GM12878 (cell line): ENCODE results near the gene COPZ2. TPM values are rescaled to one million over a fixed set of nuclear protein-coding genes. Genes with fewer than 3 reads are reported as not detected.

Experiments
- ATAC-seq: fragments of 200-7000 bp; cut with Tn5 transposase; 3 replicates; pipeline ENCODE4 v1.9.1; 2020; ENCODE audit warnings: mild to moderate bottlenecking, moderate library complexity
- BruUV-seq: library from RNA; stranded (reverse); fragments of 400-500 nt; replicated peaks from 2 replicates; lab custom pipeline; 2021; lab: Mats Ljungman, UMichigan
- CTCF ChIA-PET: fragments of 300-600 bp; sonication (Branson Sonifier 250); formaldehyde crosslinking; extraction: SDS; loops from one replicate; lab custom pipeline; 2021; ENCODE audit warnings: inconsistent platforms; lab: Yijun Ruan, JAX
- POLR2A ChIA-PET: fragments of 350-600 bp; formaldehyde crosslinking; extraction: SDS; loops from one replicate; lab custom pipeline; 2021; ENCODE audit warnings: inconsistent platforms; lab: Charles Lee
- RAD21 ChIA-PET: fragments of 300-600 bp; sonication (Branson Sonifier 250); formaldehyde crosslinking; loops from one replicate; lab custom pipeline; 2023; ENCODE audit warnings: antibody characterized with exemption; ENCODE audit not compliant: unreplicated experiment; lab: Charles Lee
- SMC1A ChIA-PET: fragments of 300-600 bp; sonication (Branson Sonifier 250); formaldehyde crosslinking; loops from one replicate; lab custom pipeline; 2023; ENCODE audit not compliant: unreplicated experiment, uncharacterized antibody; lab: Charles Lee
- DNase-seq: peaks from one replicate; pipeline ENCODE4 v3.0.0-alpha.2; 2011; ENCODE audit warnings: low read depth, low spot score
- FAIRE-seq: peaks from 3 replicates; lab custom pipeline; 2011; peaks lifted over from hg19 to GRCh38; lab: Jason Lieb, UNC
- H2AFZ ChIP-seq: 2 replicates; pipeline ENCODE4 v1.6.0; 2011; ENCODE audit warnings: low read depth, low read length, control low read depth; ENCODE audit not compliant: control insufficient read depth
- H3K27ac ChIP-seq: 2 replicates; pipeline ENCODE4 v1.5.1; 2011; ENCODE audit warnings: control low read depth; ENCODE audit not compliant: control insufficient read depth, insufficient read depth
- H3K27me3 ChIP-seq, 2 experiments: replicated peaks in 1 of 2; 2 replicates each; pipeline versions ENCODE4 v1.6.0 to v1.6.1; 2011; ENCODE audit warnings: low read length in 1 of 2; ENCODE audit not compliant: control insufficient read depth in 2 of 2, insufficient read depth in 2 of 2
- H3K36me3 ChIP-seq, 2 experiments: 2 replicates each; pipeline ENCODE4 v1.5.1; 2011; ENCODE audit warnings: low read length in 1 of 2; ENCODE audit not compliant: control insufficient read depth in 2 of 2, insufficient read depth in 2 of 2
- H3K4me1 ChIP-seq: 2 replicates; pipeline ENCODE4 v1.6.1; 2011; ENCODE audit warnings: mild to moderate bottlenecking, low read length, moderate library complexity, mixed read lengths; ENCODE audit not compliant: control insufficient read depth, insufficient read depth
- H3K4me2 ChIP-seq: 2 replicates; pipeline ENCODE4 v1.6.0; 2011; ENCODE audit warnings: control low read depth; ENCODE audit not compliant: control insufficient read depth, insufficient read depth
- H3K4me3 ChIP-seq: fragments of 200-600 bp; sonication (generic); 2 replicates; pipeline ENCODE4 v1.5.1; 2016
- H3K79me2 ChIP-seq: 2 replicates; pipeline ENCODE4 v1.6.0; 2011; ENCODE audit warnings: low read length; ENCODE audit not compliant: control insufficient read depth, insufficient read depth
- H3K9ac ChIP-seq: 2 replicates; pipeline ENCODE4 v1.8.0; 2011; ENCODE audit warnings: low read length, control low read depth, mixed read lengths; ENCODE audit not compliant: control insufficient read depth, insufficient read depth
- H3K9me3 ChIP-seq: replicated peaks from 3 replicates; pipeline ENCODE4 v1.5.1; 2011; ENCODE audit warnings: mild to moderate bottlenecking, low read length; ENCODE audit not compliant: control insufficient read depth, insufficient read depth
- H4K20me1 ChIP-seq: 2 replicates; pipeline ENCODE4 v1.6.0; 2011; ENCODE audit not compliant: control insufficient read depth, insufficient read depth
- BCL11A ChIP-seq: IDR thresholded peaks from 2 replicates; pipeline ENCODE4 v1.6.1; 2011; ENCODE audit warnings: low read depth, low read length
- BCLAF1 ChIP-seq: fragments of 450-650 bp; IDR thresholded peaks from 2 replicates; pipeline ENCODE4 v1.6.1; 2017; ENCODE audit warnings: antibody characterized with exemption, mild to moderate bottlenecking, moderate library complexity
- ETV6 ChIP-seq, 2 experiments: fragments of 450-650 bp in 1 of 2; IDR thresholded peaks in 1 of 2; conservative IDR thresholded peaks in 1 of 2; 2 replicates each; pipeline ENCODE4 v1.6.1; 2014; ENCODE audit warnings: antibody characterized with exemption in 1 of 2, borderline replicate concordance in 1 of 2, low read depth in 1 of 2, mild to moderate bottlenecking in 1 of 2, moderate library complexity in 1 of 2
- FOXM1 ChIP-seq: IDR thresholded peaks from 2 replicates; pipeline ENCODE4 v1.6.1; 2012; ENCODE audit warnings: low read depth, mild to moderate bottlenecking, inconsistent platforms, low read length, moderate library complexity
- JUNB ChIP-seq: IDR thresholded peaks from 2 replicates; pipeline ENCODE4 v1.6.1; 2016; ENCODE audit warnings: antibody characterized with exemption, mild to moderate bottlenecking
- NFYA ChIP-seq: IDR thresholded peaks from 2 replicates; pipeline ENCODE4 v1.6.1; 2011; ENCODE audit warnings: low read depth, mild to moderate bottlenecking, low read length, improper control_type of control experiment, borderline replicate concordance
- PAX5 ChIP-seq: IDR thresholded peaks from 2 replicates; pipeline ENCODE4 v1.6.1; 2011; ENCODE audit warnings: low read depth, low read length, borderline replicate concordance
- PRDM15 ChIP-seq: fragments of 450-650 bp; formaldehyde crosslinking; IDR thresholded peaks from 2 replicates; pipeline ENCODE4 v1.4.0; 2020; ENCODE audit warnings: mild to moderate bottlenecking, moderate library complexity
- RELB ChIP-seq: fragments of 450-650 bp; IDR thresholded peaks from 2 replicates; pipeline ENCODE4 v1.6.1; 2017; ENCODE audit warnings: low read depth, mild to moderate bottlenecking, moderate library complexity
- RFX5 ChIP-seq: IDR thresholded peaks from 2 replicates; pipeline ENCODE4 v1.6.1; 2011; ENCODE audit warnings: low read depth, low read length, improper control_type of control experiment
- SP1 ChIP-seq: IDR thresholded peaks from one replicate; pipeline ENCODE4 v1.6.1; 2011; ENCODE audit warnings: low read depth, low read length
- SPI1 ChIP-seq: IDR thresholded peaks from 2 replicates; pipeline ENCODE4 v1.6.1; 2011; ENCODE audit warnings: low read depth, mild to moderate bottlenecking, low read length, moderate library complexity, borderline replicate concordance; ENCODE audit not compliant: insufficient read depth
- SREBF2 ChIP-seq: IDR thresholded peaks from 2 replicates; pipeline ENCODE4 v1.6.1; 2012; ENCODE audit warnings: mild to moderate bottlenecking, low read length
- TBL1XR1 ChIP-seq: IDR thresholded peaks from 2 replicates; pipeline ENCODE4 v1.6.1; 2012; ENCODE audit warnings: low read depth, low read length, improper control_type of control experiment
- TCF3 ChIP-seq: IDR thresholded peaks from 2 replicates; pipeline ENCODE4 v1.6.1; 2012; ENCODE audit warnings: low read depth, mild to moderate bottlenecking, low read length, borderline replicate concordance; ENCODE audit not compliant: insufficient read depth
- WGBS: methylation state at CpG from one replicate; pipeline ENCODE4 v1.1.6; 2016; ENCODE audit warnings: low lambda C conversion rate; ENCODE audit not compliant: insufficient replicate concordance, insufficient coverage; ENCODE audit errors: missing lambda C conversion rate; 5-methylcytosine and 5-hydroxymethylcytosine counted together
- in situ Hi-C: fragments of 300-500 bp; cut with MboI; formaldehyde crosslinking; loops from 9 replicates; pipeline ENCODE4 v1.14.3; 2018; ENCODE audit warnings: mixed read lengths
- intact Hi-C: fragments of 100-400 bp; cut with micrococcal nuclease; formaldehyde crosslinking; loops from one replicate; pipeline ENCODE4 v1.14.2; 2022; ENCODE audit not compliant: unreplicated experiment
- polyA plus RNA-seq, 11 experiments: library from polyadenylated mRNA; depleted of rRNA in 4 of 11; unstranded in 6 of 11; stranded (reverse) in 5 of 11; fragments of >200 nt; fragmentation: Nextera tagmentation in 4 of 11; fragmentation: Illumina TruSeq in 1 of 11; extraction: Ambion mirVana in 4 of 11; extraction: Trizol in 1 of 11; gene quantifications; 1 replicate in 1 of 11; 2 replicates in 10 of 11; pipeline versions ENCODE4 v1.2.1 to v1.2.3, GENCODE V29; 2011 to 2016; ENCODE audit warnings: inconsistent platforms in 2 of 11, missing spikeins in 2 of 11, low read depth in 1 of 11
- total RNA-seq, 4 experiments: library from RNA; depleted of rRNA in 3 of 4; stranded (reverse); fragments of >200 nt in 3 of 4; fragmentation: Illumina TruSeq in 1 of 4; extraction: Trizol in 1 of 4; gene quantifications; 2 replicates each; pipeline versions ENCODE4 v1.2.1 to v1.2.3, GENCODE V29; 2013 to 2021

COPZ2 gene
- total and polyA plus RNA-seq, 10 of the 15 experiments (the other 5 are each of a cell fraction or from before 2014, with no cell fraction given) = 0.20 to 4.3 (median 2.6) TPM

GRCh38 chr17:48043176-48043575 lies 5.6 kb upstream of the COPZ2 start:
- ChIA-PET SMC1A (interaction anchor here (0.8 to 2.6 kb wide), 6 partner anchors 8 to 65 kb away, joined by 3 to 20 read pairs (median 5); no protein-coding TSS in a partner anchor), CTCF (interaction anchor here (0.6 to 9.0 kb wide), 9 partner anchors 8 to 1602 kb away, joined by 3 to 87 read pairs (median 6); partner anchors contain the start of gene CDK5RAP3), RAD21 (interaction anchor here (1.3 kb wide), 1 partner anchor 18 kb away, joined by 4 read pairs; no protein-coding TSS in a partner anchor), POLR2A (interaction anchor here (0.7 to 3.3 kb wide), 5 partner anchors 9 to 342 kb away, joined by 3 to 13 read pairs (median 4); no protein-coding TSS in a partner anchor)
- TF ChIP-seq RFX5 (no peak), RELB (no peak), BCLAF1 (no peak), SPI1 (no peak), JUNB (no peak), PAX5 (no peak), TBL1XR1 (no peak), NFYA (no peak), SREBF2 (no peak), FOXM1 (no peak), SP1 (no peak), BCL11A (no peak), PRDM15 (no peak), ETV6 (conservative IDR thresholded peaks at IDR 0.05 in 1 of 2, IDR thresholded peaks at IDR 0.05 in 1 of 2; ENCODE audit: borderline replicate concordance in 1 of 2, low read depth in 1 of 2) (no peak), TCF3 (no peak)
- ATAC-seq (no peak), FAIRE-seq (no peak), DNase-seq (no peak)
- in situ Hi-C loops (no loop called here), intact Hi-C loops (no loop called here)
- H3K9me3 ChIP-seq = no peaks in the 10 kb centered on the region
- H4K20me1 ChIP-seq = no peaks in the 10 kb centered on the region
- H2AFZ ChIP-seq = no peak overlapping the region
- BruUV-seq = no TSS peak
- no peaks in the 10 kb centered on the region for H3K36me3 ChIP-seq
- no peak overlapping the region for H3K27ac ChIP-seq
- no peak overlapping the region for H3K4me2 ChIP-seq
- H3K4me1 ChIP-seq = peaks cover 12% of the 10 kb centered on the region
- WGBS = 42% methylated on average over 2 of the region's 2 CpGs
- H3K4me3 ChIP-seq = no peak overlapping the region
- H3K79me2 ChIP-seq = peaks cover 16% of the 10 kb centered on the region
- no peak overlapping the region for H3K9ac ChIP-seq
- H3K27me3 ChIP-seq = peaks cover 0 to under 1% of the 10 kb centered on the region in 2 experiments; a peak in 1 of 4 replicates
